Fibroblast of the conjunctiva (primary cell): ENCODE measurements around the gene RCE1.

Experiments used
- DNase-seq: peaks from one replicate; pipeline ENCODE4 v3.0.0-alpha.2; 2010; ENCODE audit warnings: low read depth

Gene RCE1

GRCh38 chr11:66886671-66887221 is 43.5 kb downstream of the RCE1 start:
- no peak for DNase-seq

- no peak for DNase-seq
Measured at GRCh38 chr11:66887526-66887925, 44.3 kb downstream of the RCE1 start.

- no peak for DNase-seq
Measured at GRCh38 chr11:66888282-66888681, 45.0 kb downstream of the RCE1 start.

- no peak for DNase-seq
Measured at GRCh38 chr11:66889960-66890359, 46.7 kb downstream of the RCE1 start.

- peak; percentile 86 for DNase-seq
Measured at GRCh38 chr11:66891851-66892660, 48.8 kb downstream of the RCE1 start.

- no peak for DNase-seq
Measured at GRCh38 chr11:66892911-66893310, 49.7 kb downstream of the RCE1 start.

- no peak for DNase-seq
Measured at GRCh38 chr11:66894141-66894540, 50.9 kb downstream of the RCE1 start.
